K562 (cell line): ENCODE results near the gene CDCP2. TPM values are rescaled to one million over a fixed set of nuclear protein-coding genes. Genes with fewer than 3 reads are reported as not detected.

ENCODE experiments used
- ATAC-seq: fragments of 200-7000 bp; cut with Tn5 transposase; 3 replicates; pipeline ENCODE4 v1.9.1; 2020; ENCODE audit warnings: moderate library complexity
- BruUV-seq: library from RNA; stranded (reverse); fragments of 400-500 nt; replicated peaks from 2 replicates; lab custom pipeline; 2021; lab: Mats Ljungman, UMichigan
- CTCF ChIA-PET: fragments of 300-600 bp; formaldehyde crosslinking; extraction: SDS; loops from one replicate; lab custom pipeline; 2021; ENCODE audit warnings: low intra/inter-chr PET ratio; lab: Yijun Ruan, JAX
- POLR2A ChIA-PET: fragments of 300-600, 350-650 bp; sonication (Branson Sonifier 250); formaldehyde crosslinking; extraction: SDS; loops from one replicate; lab custom pipeline; 2021; ENCODE audit warnings: antibody characterized with exemption, inconsistent platforms; lab: Yijun Ruan, JAX
- DNase-seq, 4 experiments: peaks; one replicate each; pipeline versions ENCODE4 v3.0.0 to v3.0.0-alpha.2; 2011 to 2018; ENCODE audit warnings: low spot score in 3 of 4, mixed read lengths in 3 of 4; ENCODE audit errors: extremely low read depth in 1 of 4
- FAIRE-seq: peaks from 2 replicates; lab custom pipeline; 2011; peaks lifted over from hg19 to GRCh38; lab: Jason Lieb, UNC
- H2AFZ ChIP-seq: 2 replicates; pipeline ENCODE4 v1.6.0; 2011; ENCODE audit warnings: low read depth, low read length, control low read depth, inconsistent platforms
- H3K27ac ChIP-seq: fragments of 200-600 bp; 3 replicates; pipeline ENCODE4 v1.8.0; 2011; ENCODE audit warnings: low read depth, mild to moderate bottlenecking, control low read depth, inconsistent platforms, low read length, moderate library complexity, mixed read lengths; ENCODE audit errors: extremely low read depth
- H3K27me3 ChIP-seq, 2 experiments: fragments of 300-600 bp in 1 of 2; 2 replicates in 1 of 2; 3 replicates in 1 of 2; pipeline versions ENCODE4 v1.6.0 to v1.8.0; 2011; ENCODE audit warnings: inconsistent platforms in 2 of 2, low read length in 2 of 2, mild to moderate bottlenecking in 1 of 2, mixed read lengths in 1 of 2, moderate library complexity in 1 of 2; ENCODE audit not compliant: control insufficient read depth in 2 of 2, insufficient read depth in 2 of 2
- H3K36me3 ChIP-seq: fragments of 300-600 bp; 3 replicates; pipeline ENCODE4 v1.8.0; 2011; ENCODE audit warnings: mild to moderate bottlenecking, low read length, inconsistent platforms; ENCODE audit not compliant: control insufficient read depth, insufficient read depth
- H3K4me1 ChIP-seq, 2 experiments: fragments of 200-600 bp in 1 of 2; replicated peaks in 1 of 2; 2 replicates in 1 of 2; 3 replicates in 1 of 2; pipeline versions ENCODE4 v1.5.1 to v1.8.0; 2011; ENCODE audit warnings: inconsistent platforms in 2 of 2, low read length in 2 of 2, mild to moderate bottlenecking in 1 of 2, mixed read lengths in 1 of 2, moderate library complexity in 1 of 2; ENCODE audit not compliant: control insufficient read depth in 2 of 2, insufficient read depth in 2 of 2
- H3K4me2 ChIP-seq: 2 replicates; pipeline ENCODE4 v1.6.1; 2011; ENCODE audit warnings: low read length, control low read depth, inconsistent platforms, mixed read lengths; ENCODE audit not compliant: insufficient read depth
- H3K4me3 ChIP-seq: fragments of 200-600 bp; sonication (generic), shearing (Covaris generic); 2 replicates; pipeline ENCODE4 v1.5.1; 2016; ENCODE audit warnings: control low read depth, inconsistent platforms
- H3K79me2 ChIP-seq: fragments of 200-600 bp; 3 replicates; pipeline ENCODE4 v1.8.0; 2011; ENCODE audit warnings: low read length, inconsistent platforms; ENCODE audit not compliant: control insufficient read depth, insufficient read depth
- H3K9ac ChIP-seq, 2 experiments: 2 replicates each; pipeline versions ENCODE4 v1.6.0 to v1.6.1; 2011; ENCODE audit warnings: low read depth in 2 of 2, low read length in 2 of 2, control low read depth in 1 of 2, inconsistent platforms in 1 of 2, mild to moderate bottlenecking in 1 of 2, mixed read lengths in 1 of 2; ENCODE audit not compliant: insufficient read depth in 1 of 2
- H3K9me1 ChIP-seq: one replicate; pipeline ENCODE4 v1.6.0; 2011; ENCODE audit warnings: inconsistent platforms, mild to moderate bottlenecking, low read length, moderate library complexity; ENCODE audit not compliant: control insufficient read depth, insufficient read depth
- H3K9me3 ChIP-seq: replicated peaks from 2 replicates; pipeline ENCODE4 v1.5.1; 2011; ENCODE audit warnings: low read depth, low read length, inconsistent platforms; ENCODE audit not compliant: control insufficient read depth, insufficient read depth
- H4K20me1 ChIP-seq: replicated peaks from 2 replicates; pipeline ENCODE4 v1.6.1; 2011; ENCODE audit warnings: low read length, inconsistent platforms, mixed read lengths; ENCODE audit not compliant: control insufficient read depth, insufficient read depth
- EGR1 ChIP-seq: fragments of 450-650 bp; conservative IDR thresholded peaks from 2 replicates; pipeline ENCODE4 v1.6.1; 2017; ENCODE audit warnings: mild to moderate bottlenecking
- ZNF707 ChIP-seq: fragments of 250-450 bp; sonication (Bioruptor Pico); conservative IDR thresholded peaks from 2 replicates; pipeline ENCODE4 v1.8.0; 2022; ENCODE audit warnings: inconsistent platforms, mild to moderate bottlenecking, moderate library complexity
- WGBS: fragments of 100-300 bp; shearing (Covaris generic); methylation state at CpG from one replicate; pipeline ENCODE4 v1.1.6; 2016; ENCODE audit warnings: low coverage, mixed read lengths; ENCODE audit not compliant: insufficient coverage; ENCODE audit errors: missing lambda C conversion rate; 5-methylcytosine and 5-hydroxymethylcytosine counted together
- in situ Hi-C: fragments of 300-500 bp; cut with MboI; formaldehyde crosslinking; loops from 4 replicates; pipeline ENCODE4 v1.15.0; 2018; ENCODE audit warnings: inconsistent platforms, mixed read lengths
- intact Hi-C: fragments of 100-400 bp; cut with micrococcal nuclease; formaldehyde crosslinking; loops from 2 replicates; pipeline ENCODE4 v1.14.2; 2022
- polyA plus RNA-seq, 8 experiments: library from polyadenylated mRNA; depleted of rRNA in 4 of 8; stranded (reverse) in 5 of 8; unstranded in 3 of 8; fragments of >200 nt; fragmentation: Nextera tagmentation in 2 of 8; fragmentation: Illumina TruSeq in 1 of 8; extraction: Ambion mirVana in 2 of 8; extraction: Trizol in 1 of 8; gene quantifications; 2 replicates each; pipeline versions ENCODE4 v1.2.1 to v1.2.3, GENCODE V29; 2011 to 2014; ENCODE audit warnings: inconsistent platforms in 1 of 8, missing spikeins in 1 of 8
- total RNA-seq, 7 experiments: library from RNA; depleted of rRNA in 6 of 7; stranded (reverse); fragments of >200 nt in 6 of 7; fragmentation: Illumina TruSeq in 2 of 7; extraction: Trizol in 2 of 7; gene quantifications; 2 replicates each; pipeline versions ENCODE4 v1.2.1 to v1.2.3, GENCODE V29; 2011 to 2021; ENCODE audit warnings: low replicate concordance in 1 of 7
- TF ChIP-seq, protein P1 (sequence below), 2 experiments: IDR thresholded peaks; 2 replicates each; pipeline ENCODE4 v1.6.1; 2011; ENCODE audit warnings: borderline replicate concordance in 1 of 2, control low read depth in 1 of 2, low read depth in 1 of 2, low read length in 1 of 2, mild to moderate bottlenecking in 1 of 2, mixed read lengths in 1 of 2, moderate library complexity in 1 of 2; ENCODE audit not compliant: insufficient read depth in 1 of 2, insufficient read length in 1 of 2, poor library complexity in 1 of 2, severe bottlenecking in 1 of 2; ENCODE audit errors: extremely low read depth in 1 of 2

CDCP2 gene
- total and polyA plus RNA-seq, 9 of the 15 experiments (the other 6 are each of a cell fraction or from before 2014, with no cell fraction given) = not detected

DNA sequence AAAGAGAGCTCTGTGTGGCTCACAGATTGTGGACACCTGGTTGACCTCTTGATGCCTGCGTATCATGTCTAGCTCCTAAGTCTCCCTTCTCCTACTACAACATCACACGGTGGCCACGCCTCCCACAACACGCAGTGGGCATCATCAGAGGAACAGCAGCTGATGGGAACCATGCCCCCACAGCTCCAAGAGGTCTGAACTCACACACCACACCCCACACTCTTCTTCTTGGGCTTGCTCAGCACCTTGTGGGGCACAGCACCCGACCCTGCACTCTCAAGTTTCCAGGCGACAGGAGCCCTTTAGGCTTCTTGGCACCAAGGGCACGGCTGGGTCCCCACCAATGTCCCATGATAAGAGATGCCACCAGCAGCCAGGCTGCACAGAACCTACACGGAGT, 18.8 kb upstream of the CDCP2 start (continued):
- TF ChIP-seq, protein P1, sequence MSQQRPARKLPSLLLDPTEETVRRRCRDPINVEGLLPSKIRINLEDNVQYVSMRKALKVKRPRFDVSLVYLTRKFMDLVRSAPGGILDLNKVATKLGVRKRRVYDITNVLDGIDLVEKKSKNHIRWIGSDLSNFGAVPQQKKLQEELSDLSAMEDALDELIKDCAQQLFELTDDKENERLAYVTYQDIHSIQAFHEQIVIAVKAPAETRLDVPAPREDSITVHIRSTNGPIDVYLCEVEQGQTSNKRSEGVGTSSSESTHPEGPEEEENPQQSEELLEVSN (IDR thresholded peaks at IDR 0.05; ENCODE audit: borderline replicate concordance in 1 of 2, extremely low read depth in 1 of 2, insufficient read depth in 1 of 2, insufficient read length in 1 of 2, low read depth in 1 of 2, low read length in 1 of 2, poor library complexity in 1 of 2, severe bottlenecking in 1 of 2) = no peak

DNA sequence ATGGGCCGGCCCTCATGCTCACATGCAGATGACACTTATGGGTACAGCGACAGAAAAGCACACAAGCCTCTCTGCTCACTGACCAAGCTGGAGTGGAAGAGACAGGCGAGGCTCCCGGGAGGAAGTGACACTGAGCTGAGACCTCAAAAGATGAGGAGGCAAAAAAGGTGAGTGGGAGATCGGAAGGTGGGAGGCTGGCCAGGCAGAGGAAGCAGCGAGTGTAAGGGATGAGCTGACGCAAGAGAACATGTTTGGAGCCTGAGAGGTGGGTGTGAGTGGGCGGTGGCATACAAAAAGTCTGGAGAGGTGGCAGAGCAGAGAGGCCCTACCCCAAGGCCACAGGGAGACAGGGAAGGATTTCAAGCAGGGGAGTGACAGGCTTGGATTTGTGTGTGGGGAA, 18.2 kb upstream of the CDCP2 start:
- Histone ChIP-seq H2AFZ (no peak overlapping the region), H4K20me1 (no peaks in the 10 kb centered on the region), H3K4me1 (peaks cover 0 to 7% of the 10 kb centered on the region in 2 experiments; a peak in 4 of 5 replicates), H3K27ac (no peak overlapping the region), H3K36me3 (peaks cover 6% of the 10 kb centered on the region; the same call in 1 of the 3 replicates), H3K9me1 (no peaks in the 10 kb centered on the region), H3K79me2 (no peaks in the 10 kb centered on the region), H3K9me3 (no peaks in the 10 kb centered on the region), H3K4me3 (no peak overlapping the region), H3K4me2 (no peak overlapping the region), H3K27me3 (no peaks in the 10 kb centered on the region), H3K9ac (no peak overlapping the region)
- BruUV-seq = no TSS peak
- 56% methylated on average over 8 of the region's 8 CpGs for WGBS
- DNase-seq (no peak), ATAC-seq (no peak), FAIRE-seq (no peak)
- ChIA-PET CTCF (no interaction called here), POLR2A (interaction anchor here (0.5 to 3.4 kb wide), 4 partner anchors 8 to 1293 kb away, joined by 3 to 15 read pairs (median 4); no protein-coding TSS in a partner anchor)
- TF ChIP-seq ZNF707 (CRISPR knock-in tag) (no peak), EGR1 (peak; percentile 91)
- intact Hi-C loops (no loop called here), in situ Hi-C loops (no loop called here)
